ENCODE measurements around the gene ZNF770. TPM values are rescaled to one million over a fixed set of nuclear protein-coding genes. Genes with fewer than 3 reads are reported as not detected.

The ZNF770 gene
- total RNA-seq, 4 donors from 2014 or later: 20.9 to 27.4 (median 24.2) TPM

DNA sequence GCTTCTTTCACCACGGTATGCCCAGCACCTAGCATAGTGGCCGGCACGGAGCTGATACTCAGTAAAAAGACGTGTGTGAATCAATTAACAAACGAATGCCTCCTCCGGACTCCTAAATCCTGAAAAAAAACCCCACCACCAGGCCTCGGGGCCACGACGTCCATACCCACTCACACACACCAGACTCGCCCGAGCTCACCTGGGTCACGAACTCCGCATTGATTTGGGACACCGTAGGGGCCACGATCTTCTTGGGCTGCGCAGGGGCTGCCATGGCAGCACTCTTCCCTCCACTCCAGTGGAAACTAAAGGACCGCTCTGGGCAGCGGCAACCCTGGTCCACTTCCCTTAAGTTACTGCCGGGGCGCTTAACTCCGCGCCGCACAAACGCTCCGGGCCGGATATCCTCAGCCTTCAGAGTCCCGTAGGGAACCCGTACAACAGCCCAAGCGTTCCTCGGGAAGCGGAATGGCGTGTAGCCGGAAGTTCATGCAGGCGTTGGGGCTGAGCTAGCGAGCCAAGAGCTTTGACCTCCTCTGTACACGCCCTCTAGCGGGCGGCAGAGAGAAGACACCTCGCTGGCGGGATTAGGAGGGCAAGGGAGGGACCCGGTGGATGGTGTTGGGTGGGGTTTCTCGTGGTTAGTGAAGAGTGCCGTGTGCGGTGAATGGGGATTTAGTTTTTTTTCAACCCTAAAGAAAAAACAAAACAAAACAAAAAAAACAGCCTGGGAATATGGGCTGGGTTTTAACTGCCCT is 18.6 kb downstream of the ZNF770 start, which contains the start of gene AQR:
Gene AQR (minus strand): TSS at position 403 of the 758 bp plus-strand sequence. CDS start 129 bp downstream, at position 274.
- Histone ChIP-seq H3K4me1 (peaks cover 4 to 47% (median 19%) of the 10 kb centered on the region in 3 donors), H3K4me3 (peak within 1 kb of the TSS; percentile 65 to 85), H3K9me3 (no peaks in the 10 kb centered on the region), H3K27me3 (no peaks in the 10 kb centered on the region), H3K27ac (peak within 1 kb of the TSS; percentile 29 to 88 (median 87)), H3K36me3 (peaks cover 0 to 3% of the 10 kb centered on the region in 2 donors)
- WGBS, 2 donors (ENCODE audit: low coverage in 1 of 2): 0 to 1% methylated on average over 18 to 25 of the region's 44 CpGs
- peak; percentile 100 for ATAC-seq
- TF ChIP-seq, protein P1, sequence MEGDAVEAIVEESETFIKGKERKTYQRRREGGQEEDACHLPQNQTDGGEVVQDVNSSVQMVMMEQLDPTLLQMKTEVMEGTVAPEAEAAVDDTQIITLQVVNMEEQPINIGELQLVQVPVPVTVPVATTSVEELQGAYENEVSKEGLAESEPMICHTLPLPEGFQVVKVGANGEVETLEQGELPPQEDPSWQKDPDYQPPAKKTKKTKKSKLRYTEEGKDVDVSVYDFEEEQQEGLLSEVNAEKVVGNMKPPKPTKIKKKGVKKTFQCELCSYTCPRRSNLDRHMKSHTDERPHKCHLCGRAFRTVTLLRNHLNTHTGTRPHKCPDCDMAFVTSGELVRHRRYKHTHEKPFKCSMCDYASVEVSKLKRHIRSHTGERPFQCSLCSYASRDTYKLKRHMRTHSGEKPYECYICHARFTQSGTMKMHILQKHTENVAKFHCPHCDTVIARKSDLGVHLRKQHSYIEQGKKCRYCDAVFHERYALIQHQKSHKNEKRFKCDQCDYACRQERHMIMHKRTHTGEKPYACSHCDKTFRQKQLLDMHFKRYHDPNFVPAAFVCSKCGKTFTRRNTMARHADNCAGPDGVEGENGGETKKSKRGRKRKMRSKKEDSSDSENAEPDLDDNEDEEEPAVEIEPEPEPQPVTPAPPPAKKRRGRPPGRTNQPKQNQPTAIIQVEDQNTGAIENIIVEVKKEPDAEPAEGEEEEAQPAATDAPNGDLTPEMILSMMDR (IDR thresholded peaks at IDR 0.05): peak; percentile 78 to 87 (median 85)
- TF ChIP-seq POLR2A (IDR thresholded peaks at IDR 0.05) (peak; percentile 55 to 66), POLR2AphosphoS5 (IDR thresholded peaks at IDR 0.05) (peak; percentile 87), EP300 (IDR thresholded peaks at IDR 0.05) (no peak)

DNA sequence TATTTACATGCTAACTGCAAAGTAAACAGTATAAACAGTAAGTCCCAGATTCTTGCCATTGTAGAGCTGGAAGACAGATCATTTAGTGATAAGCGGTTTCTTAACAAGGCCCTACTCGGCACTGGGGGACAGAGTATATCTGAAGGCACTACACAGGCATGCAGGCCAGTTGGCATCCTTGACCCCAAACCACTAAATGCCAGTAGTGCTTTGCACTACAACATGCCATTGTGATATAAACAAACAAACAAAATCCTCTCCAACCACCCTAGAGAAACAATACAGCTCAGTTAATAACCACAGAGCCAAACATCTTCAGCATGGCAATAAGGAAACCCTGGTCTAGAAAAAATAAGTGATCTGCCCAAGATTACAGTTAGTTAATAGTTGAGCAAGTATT is 23.8 kb downstream of the ZNF770 start:
- H3K27me3 ChIP-seq: no peaks in the 10 kb centered on the region
- TF ChIP-seq EP300 (IDR thresholded peaks at IDR 0.05) (no peak), POLR2AphosphoS5 (IDR thresholded peaks at IDR 0.05) (no peak), POLR2A (IDR thresholded peaks at IDR 0.05) (no peak)
- TF ChIP-seq, protein P1 (IDR thresholded peaks at IDR 0.05): no peak
- peaks cover 0 to 48% of the 10 kb centered on the region in 2 donors for H3K36me3 ChIP-seq
- no peaks in the 10 kb centered on the region for H3K9me3 ChIP-seq
- H3K4me3 ChIP-seq: no peak overlapping the region
- peaks cover 4 to 43% (median 19%) of the 10 kb centered on the region in 3 donors for H3K4me1 ChIP-seq
- ATAC-seq: no peak
- WGBS, 2 donors (ENCODE audit: low coverage in 1 of 2): 83 to 100% methylated on average over 1 to 2 of the region's 2 CpGs
- H3K27ac ChIP-seq: no peak overlapping the region

DNA sequence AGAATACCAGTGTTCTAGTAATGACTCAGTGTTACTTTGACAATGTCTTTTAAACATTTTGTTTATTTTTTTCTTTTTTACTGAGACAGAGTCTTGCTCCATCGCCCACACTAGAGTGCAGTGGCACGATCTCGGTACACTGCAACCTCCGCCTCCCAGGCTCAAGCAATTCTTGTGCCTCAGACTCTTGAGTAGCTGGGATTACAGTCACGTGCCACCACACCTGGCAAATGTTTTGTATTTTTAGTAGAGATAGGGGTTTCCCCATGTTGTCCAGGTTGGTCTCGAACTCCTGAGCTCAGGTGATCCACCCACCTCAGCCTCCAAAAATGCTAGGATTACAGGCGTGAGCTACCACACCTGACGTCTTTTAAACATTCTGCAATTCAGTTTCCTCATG is 34.2 kb downstream of the ZNF770 start:
- Histone ChIP-seq H3K4me1 (peaks cover 3 to 14% (median 4%) of the 10 kb centered on the region in 3 donors), H3K4me3 (no peak overlapping the region), H3K9me3 (no peaks in the 10 kb centered on the region), H3K36me3 (peaks cover 0 to 51% of the 10 kb centered on the region in 2 donors), H3K27me3 (no peaks in the 10 kb centered on the region), H3K27ac (no peak overlapping the region)
- ATAC-seq: no peak
- TF ChIP-seq EP300 (IDR thresholded peaks at IDR 0.05): no peak
- TF ChIP-seq, protein P1 (IDR thresholded peaks at IDR 0.05): no peak
- no peak for TF ChIP-seq POLR2AphosphoS5 (IDR thresholded peaks at IDR 0.05)
- TF ChIP-seq POLR2A (IDR thresholded peaks at IDR 0.05): no peak
- 92 to 97% methylated on average over 7 to 8 of the region's 8 CpGs for WGBS, 2 donors (ENCODE audit: low coverage in 1 of 2)

DNA sequence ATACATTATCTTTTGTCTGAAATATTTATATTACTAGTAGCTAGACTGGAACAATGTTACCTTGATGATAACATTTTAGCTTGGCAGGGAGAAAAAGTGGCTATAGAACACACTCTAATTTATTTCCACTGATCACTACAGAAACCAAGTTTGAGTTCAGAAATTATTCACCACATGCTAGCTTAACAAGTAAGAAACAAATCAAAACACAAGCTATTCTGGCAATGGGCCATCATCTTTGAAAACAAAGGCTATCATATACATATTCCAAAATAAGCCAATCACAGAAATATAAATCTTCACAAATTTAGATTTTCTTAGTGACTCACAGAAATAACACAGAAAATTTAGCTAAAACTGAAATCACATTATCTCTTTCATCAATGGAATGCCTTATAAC is 35.6 kb downstream of the ZNF770 start:
- H3K4me1 ChIP-seq: peaks cover 3 to 14% (median 4%) of the 10 kb centered on the region in 3 donors
- H3K4me3 ChIP-seq: no peak overlapping the region
- H3K27ac ChIP-seq: no peak overlapping the region
- no peak for ATAC-seq
- no peaks in the 10 kb centered on the region for H3K9me3 ChIP-seq
- no peaks in the 10 kb centered on the region for H3K27me3 ChIP-seq
- peaks cover 0 to 57% of the 10 kb centered on the region in 2 donors for H3K36me3 ChIP-seq
- no peak for TF ChIP-seq POLR2A (IDR thresholded peaks at IDR 0.05)
- TF ChIP-seq, protein P1 (IDR thresholded peaks at IDR 0.05): no peak
- no peak for TF ChIP-seq EP300 (IDR thresholded peaks at IDR 0.05)
- TF ChIP-seq POLR2AphosphoS5 (IDR thresholded peaks at IDR 0.05): no peak

- Histone ChIP-seq H3K27ac (no peak overlapping the region), H3K4me3 (no peak overlapping the region), H3K4me1 (peaks cover 3 to 14% (median 4%) of the 10 kb centered on the region in 3 donors), H3K36me3 (peaks cover 0 to 54% of the 10 kb centered on the region in 2 donors), H3K27me3 (no peaks in the 10 kb centered on the region), H3K9me3 (no peaks in the 10 kb centered on the region)
- 0 to 10% methylated on average over 1 of the region's 1 CpG for WGBS, 2 donors (ENCODE audit: low coverage in 1 of 2)
- ATAC-seq: no peak
- no peak for TF ChIP-seq POLR2A (IDR thresholded peaks at IDR 0.05)
- TF ChIP-seq EP300 (IDR thresholded peaks at IDR 0.05): no peak
- TF ChIP-seq, protein P1 (IDR thresholded peaks at IDR 0.05): no peak
- TF ChIP-seq POLR2AphosphoS5 (IDR thresholded peaks at IDR 0.05): no peak
Measured at GRCh38 chr15:34951993-34952392, 36.1 kb downstream of the ZNF770 start.
